Measurements from ENCODE around the gene SFT2D1.
A peak's percentile ranks its signal among the peaks of the same experiment; 100 is the strongest.
"Not testable (repeated sequence)": the region's sequence is repeated elsewhere in the genome, so short reads cannot be mapped to it uniquely, and the experiment has no call there.

Gene SFT2D1

GRCh38 chr6:166342349-166343149 is at the start of gene SFT2D1:
TSS of gene SFT2D1 (minus strand) at chr6:166342545. CDS start at chr6:166342481, 64 bp downstream.
- Histone ChIP-seq H3K27ac (ENCODE audit: poor library complexity, severe bottlenecking) (peak within 1 kb of the TSS; percentile 58), H3K4me1 (ENCODE audit: insufficient read depth, poor library complexity, severe bottlenecking) (peaks cover 5% of the 10 kb centered on the region), H3K27me3 (ENCODE audit: insufficient read depth, poor library complexity, severe bottlenecking) (no peaks in the 10 kb centered on the region), H3K4me3 (ENCODE audit: severe bottlenecking) (peak within 1 kb of the TSS; percentile 68), H3K9me3 (ENCODE audit: severe bottlenecking) (no peaks in the 10 kb centered on the region), H3K36me3 (ENCODE audit: low read depth) (peaks cover 12% of the 10 kb centered on the region)
- DNase-seq (ENCODE audit: low spot score) (peak; percentile 77), ATAC-seq (ENCODE audit: low read depth) (peak; percentile 90)
- TF ChIP-seq CTCF (IDR thresholded peaks at IDR 0.05; ENCODE audit: poor library complexity, severe bottlenecking): no peak

GRCh38 chr6:166389119-166389518 is 46.8 kb upstream of the SFT2D1 start:
- H3K27me3 ChIP-seq (ENCODE audit: insufficient read depth, poor library complexity, severe bottlenecking): peaks cover 9% of the 10 kb centered on the region
- no peaks in the 10 kb centered on the region for H3K4me1 ChIP-seq (ENCODE audit: insufficient read depth, poor library complexity, severe bottlenecking)
- H3K4me3 ChIP-seq (ENCODE audit: severe bottlenecking): no peak overlapping the region
- H3K9me3 ChIP-seq (ENCODE audit: severe bottlenecking): no peaks in the 10 kb centered on the region
- no peak for ATAC-seq (ENCODE audit: low read depth)
- TF ChIP-seq CTCF (IDR thresholded peaks at IDR 0.05; ENCODE audit: poor library complexity, severe bottlenecking): no peak
- H3K36me3 ChIP-seq (ENCODE audit: low read depth): no peaks in the 10 kb centered on the region
- DNase-seq (ENCODE audit: low spot score): no peak
- no peak overlapping the region for H3K27ac ChIP-seq (ENCODE audit: poor library complexity, severe bottlenecking)

- H3K4me3 ChIP-seq (ENCODE audit: severe bottlenecking): no peak overlapping the region
- no peaks in the 10 kb centered on the region for H3K36me3 ChIP-seq (ENCODE audit: low read depth)
- no peak for ATAC-seq (ENCODE audit: low read depth)
- TF ChIP-seq CTCF (IDR thresholded peaks at IDR 0.05; ENCODE audit: poor library complexity, severe bottlenecking): no peak
- no peak for DNase-seq (ENCODE audit: low spot score)
- no peaks in the 10 kb centered on the region for H3K9me3 ChIP-seq (ENCODE audit: severe bottlenecking)
- H3K27ac ChIP-seq (ENCODE audit: poor library complexity, severe bottlenecking): no peak overlapping the region
- peaks cover 2% of the 10 kb centered on the region for H3K27me3 ChIP-seq (ENCODE audit: insufficient read depth, poor library complexity, severe bottlenecking)
- no peaks in the 10 kb centered on the region for H3K4me1 ChIP-seq (ENCODE audit: insufficient read depth, poor library complexity, severe bottlenecking)
These were observed 46.1 kb upstream of the SFT2D1 start for GRCh38 chr6:166388290-166389004.

GRCh38 chr6:166387642-166388289 is 45.4 kb upstream of the SFT2D1 start:
- TF ChIP-seq CTCF (IDR thresholded peaks at IDR 0.05; ENCODE audit: poor library complexity, severe bottlenecking): no peak
- ATAC-seq (ENCODE audit: low read depth) (no peak), DNase-seq (ENCODE audit: low spot score) (no peak)
- Histone ChIP-seq H3K27me3 (ENCODE audit: insufficient read depth, poor library complexity, severe bottlenecking) (no peaks in the 10 kb centered on the region), H3K4me3 (ENCODE audit: severe bottlenecking) (no peak overlapping the region), H3K27ac (ENCODE audit: poor library complexity, severe bottlenecking) (no peak overlapping the region), H3K36me3 (ENCODE audit: low read depth) (no peaks in the 10 kb centered on the region), H3K4me1 (ENCODE audit: insufficient read depth, poor library complexity, severe bottlenecking) (no peaks in the 10 kb centered on the region), H3K9me3 (ENCODE audit: severe bottlenecking) (no peaks in the 10 kb centered on the region)

- DNase-seq (ENCODE audit: low spot score); H3K4me1 ChIP-seq (ENCODE audit: insufficient read depth, poor library complexity, severe bottlenecking); H3K27me3 ChIP-seq (ENCODE audit: insufficient read depth, poor library complexity, severe bottlenecking); ATAC-seq (ENCODE audit: low read depth); H3K9me3 ChIP-seq (ENCODE audit: severe bottlenecking); H3K27ac ChIP-seq (ENCODE audit: poor library complexity, severe bottlenecking); H3K4me3 ChIP-seq (ENCODE audit: severe bottlenecking); H3K36me3 ChIP-seq (ENCODE audit: low read depth): not testable (repeated sequence)
These were observed 44.8 kb upstream of the SFT2D1 start for GRCh38 chr6:166387098-166387497.

All from RWPE2 (cell line).